SK-N-SH (cell line): ENCODE data around the gene SLBP. TPM values are rescaled to one million over a fixed set of nuclear protein-coding genes. Genes with fewer than 3 reads are reported as not detected.

Experiments used
- CTCF ChIA-PET: fragments of 300-600, 350-600 bp; formaldehyde crosslinking; extraction: SDS; loops from one replicate; lab custom pipeline; 2021; lab: Yijun Ruan, JAX
- POLR2A ChIA-PET: fragments of 350-600 bp; sonication (Branson Sonifier 250); formaldehyde crosslinking; extraction: SDS; loops from one replicate; lab custom pipeline; 2020; ENCODE audit warnings: antibody characterized with exemption, inconsistent platforms; lab: Yijun Ruan, JAX
- DNase-seq: peaks from one replicate; pipeline ENCODE4 v3.0.0; 2012
- H2AFZ ChIP-seq: fragments of 200-600 bp; sonication (generic); 2 replicates; pipeline ENCODE4 v1.8.1; 2016; ENCODE audit warnings: antibody characterized with exemption, mild to moderate bottlenecking, low read depth
- H3F3A ChIP-seq: fragments of 200-600 bp; sonication (generic); replicated peaks from 2 replicates; pipeline ENCODE3; 2016; ENCODE audit warnings: antibody characterized with exemption, mild to moderate bottlenecking; ENCODE audit not compliant: insufficient read depth
- H3K27ac ChIP-seq, 2 experiments: fragments of 200-500 bp in 1 of 2; fragments of 200-600 bp in 1 of 2; sonication (Bioruptor generic) in 1 of 2; sonication (generic), shearing (Covaris generic) in 1 of 2; 2 replicates each; pipeline versions ENCODE4 v1.5.1 to v1.6.1; 2014 to 2016; ENCODE audit warnings: low read depth in 2 of 2, inconsistent platforms in 1 of 2, low read length in 1 of 2, mild to moderate bottlenecking in 1 of 2, mixed read lengths in 1 of 2
- H3K27me3 ChIP-seq: fragments of 200-600 bp; sonication (generic), shearing (Covaris generic); 2 replicates; pipeline ENCODE4 v1.6.1; 2016; ENCODE audit warnings: mixed run types; ENCODE audit not compliant: insufficient read depth
- H3K36me3 ChIP-seq, 2 experiments: fragments of 200-500 bp in 1 of 2; fragments of 200-600 bp in 1 of 2; sonication (Bioruptor generic) in 1 of 2; sonication (generic) in 1 of 2; replicated peaks in 1 of 2; 2 replicates each; pipeline versions ENCODE3 to v1.5.1; 2014 to 2016; ENCODE audit warnings: low read length in 1 of 2, mild to moderate bottlenecking in 1 of 2; ENCODE audit not compliant: insufficient read depth in 2 of 2, control insufficient read depth in 1 of 2
- H3K4me1 ChIP-seq, 2 experiments: fragments of 200-500 bp in 1 of 2; fragments of 200-600 bp in 1 of 2; sonication (Bioruptor generic) in 1 of 2; sonication (generic), shearing (Covaris generic) in 1 of 2; 2 replicates each; pipeline versions ENCODE4 v1.5.1 to v1.6.1; 2014 to 2016; ENCODE audit warnings: low read depth in 1 of 2, low read length in 1 of 2, mixed run types in 1 of 2; ENCODE audit not compliant: insufficient read depth in 2 of 2, control insufficient read depth in 1 of 2
- H3K4me2 ChIP-seq: fragments of 200-600 bp; sonication (generic), shearing (Covaris generic); 2 replicates; pipeline ENCODE4 v1.6.1; 2017; ENCODE audit warnings: mixed run types
- H3K4me3 ChIP-seq, 2 experiments: fragments of 200-500 bp in 1 of 2; fragments of 200-600 bp in 1 of 2; sonication (Bioruptor generic) in 1 of 2; sonication (generic), shearing (Covaris generic) in 1 of 2; 2 replicates each; pipeline versions ENCODE4 v1.5.1 to v1.8.1; 2014 to 2016; ENCODE audit warnings: low read depth in 2 of 2, inconsistent platforms in 1 of 2, low read length in 1 of 2, mild to moderate bottlenecking in 1 of 2, mixed read lengths in 1 of 2, moderate library complexity in 1 of 2
- H3K79me2 ChIP-seq: fragments of 200-600 bp; sonication (generic); 2 replicates; pipeline ENCODE4 v1.8.1; 2017; ENCODE audit warnings: mild to moderate bottlenecking; ENCODE audit not compliant: insufficient read depth
- H3K9ac ChIP-seq: fragments of 200-600 bp; sonication (generic); 2 replicates; pipeline ENCODE4 v1.6.1; 2017; ENCODE audit warnings: mixed run types
- H3K9me2 ChIP-seq: fragments of 200-600 bp; sonication (generic); 2 replicates; pipeline ENCODE4 v1.6.1; 2017; ENCODE audit warnings: mixed run types
- H3K9me3 ChIP-seq: fragments of 200-600 bp; sonication (generic); 2 replicates; pipeline ENCODE4 v1.6.1; 2017; ENCODE audit warnings: mixed run types, mild to moderate bottlenecking, moderate library complexity
- H4K20me1 ChIP-seq: fragments of 200-600 bp; sonication (generic); 2 replicates; pipeline ENCODE4 v1.6.1; 2017; ENCODE audit warnings: mild to moderate bottlenecking, mixed run types; ENCODE audit not compliant: insufficient read depth
- CHD2 ChIP-seq: fragments of 150-350 bp; IDR thresholded peaks from 2 replicates; pipeline ENCODE4 v1.6.1; 2018; ENCODE audit warnings: low read length; ENCODE audit not compliant: partially characterized antibody
- ELF1 ChIP-seq: IDR thresholded peaks from 2 replicates; pipeline ENCODE4 v1.4.0; 2012
- EP300 ChIP-seq, 2 experiments: IDR thresholded peaks; 2 replicates each; pipeline versions ENCODE4 v1.4.0 to v1.6.1; 2012; ENCODE audit warnings: borderline replicate concordance in 1 of 2, low read depth in 1 of 2, low read length in 1 of 2
- EZH2phosphoT487 ChIP-seq: fragments of 200-600 bp; sonication (generic); IDR thresholded peaks from 2 replicates; pipeline ENCODE4 v1.6.1; 2017; ENCODE audit warnings: low read depth, mixed run types, mild to moderate bottlenecking, antibody characterized with exemption, moderate library complexity, borderline replicate concordance
- FOSL2 ChIP-seq: IDR thresholded peaks from 2 replicates; pipeline ENCODE4 v1.4.0; 2012; ENCODE audit warnings: low read depth, mild to moderate bottlenecking, moderate library complexity, borderline replicate concordance
- GABPA ChIP-seq: IDR thresholded peaks from 2 replicates; pipeline ENCODE4 v1.4.0; 2012; ENCODE audit warnings: low read depth, mild to moderate bottlenecking
- MEF2A ChIP-seq: IDR thresholded peaks from 2 replicates; pipeline ENCODE4 v1.4.0; 2012; ENCODE audit warnings: low read depth, borderline replicate concordance
- MXI1 ChIP-seq: IDR thresholded peaks from 2 replicates; pipeline ENCODE4 v1.6.1; 2012; ENCODE audit warnings: mild to moderate bottlenecking, low read depth, low read length, improper control_type of control experiment
- NRF1 ChIP-seq: IDR thresholded peaks from 2 replicates; pipeline ENCODE4 v1.6.1; 2012; ENCODE audit warnings: low read depth, mild to moderate bottlenecking, low read length
- POLR2AphosphoS5 ChIP-seq: IDR thresholded peaks from 2 replicates; pipeline ENCODE4 v1.6.1; 2012; ENCODE audit warnings: low read depth, low read length
- RAD21 ChIP-seq: IDR thresholded peaks from 2 replicates; pipeline ENCODE4 v1.6.1; 2012; ENCODE audit warnings: mild to moderate bottlenecking, low read length
- RCOR1 ChIP-seq: fragments of 150-350 bp; IDR thresholded peaks from 2 replicates; pipeline ENCODE4 v1.6.1; 2017; ENCODE audit warnings: antibody characterized with exemption, low read length
- RXRA ChIP-seq: IDR thresholded peaks from 2 replicates; pipeline ENCODE4 v1.4.0; 2012; ENCODE audit warnings: low read depth, mild to moderate bottlenecking, borderline replicate concordance
- SIN3A ChIP-seq: IDR thresholded peaks from 2 replicates; pipeline ENCODE4 v1.6.1; 2012; ENCODE audit warnings: low read depth, mild to moderate bottlenecking, low read length, moderate library complexity, borderline replicate concordance
- TEAD4 ChIP-seq: IDR thresholded peaks from 2 replicates; pipeline ENCODE4 v1.4.0; 2012; ENCODE audit warnings: mild to moderate bottlenecking, borderline replicate concordance; ENCODE audit not compliant: insufficient read depth
- WGBS: methylation state at CpG from one replicate; pipeline ENCODE4 v1.1.6; 2017; ENCODE audit warnings: low lambda C conversion rate; 5-methylcytosine and 5-hydroxymethylcytosine counted together
- polyA plus RNA-seq, 3 experiments: library from polyadenylated mRNA; depleted of rRNA; stranded (reverse); fragments of >200 nt; gene quantifications; 2 replicates each; pipeline ENCODE4 v1.2.3, GENCODE V29; 2012
- TF ChIP-seq, protein P1 (sequence below): IDR thresholded peaks from 2 replicates; pipeline ENCODE4; 2012
- TF ChIP-seq, protein P2 (sequence below): IDR thresholded peaks from 2 replicates; pipeline ENCODE4 v1.4.0; 2012; ENCODE audit warnings: low read depth
- TF ChIP-seq, protein P3 (sequence below): fragments of 150-350 bp; IDR thresholded peaks from 2 replicates; pipeline ENCODE4 v1.6.1; 2016; ENCODE audit warnings: mild to moderate bottlenecking, low read depth, low read length
- TF ChIP-seq, protein P4 (sequence below): fragments of 200-600 bp; sonication (generic); IDR thresholded peaks from 2 replicates; pipeline ENCODE4 v1.6.1; 2017; ENCODE audit warnings: antibody characterized with exemption, mild to moderate bottlenecking, moderate library complexity
- TF ChIP-seq, protein P5 (sequence below): fragments of 150-350 bp; IDR thresholded peaks from 2 replicates; pipeline ENCODE4 v1.6.1; 2017; ENCODE audit warnings: antibody characterized with exemption, low read length, low read depth, borderline replicate concordance

The SLBP gene
- polyA plus RNA-seq, 1 of the 3 experiments (the other 2 are of a cell fraction) = 51.5 TPM

DNA sequence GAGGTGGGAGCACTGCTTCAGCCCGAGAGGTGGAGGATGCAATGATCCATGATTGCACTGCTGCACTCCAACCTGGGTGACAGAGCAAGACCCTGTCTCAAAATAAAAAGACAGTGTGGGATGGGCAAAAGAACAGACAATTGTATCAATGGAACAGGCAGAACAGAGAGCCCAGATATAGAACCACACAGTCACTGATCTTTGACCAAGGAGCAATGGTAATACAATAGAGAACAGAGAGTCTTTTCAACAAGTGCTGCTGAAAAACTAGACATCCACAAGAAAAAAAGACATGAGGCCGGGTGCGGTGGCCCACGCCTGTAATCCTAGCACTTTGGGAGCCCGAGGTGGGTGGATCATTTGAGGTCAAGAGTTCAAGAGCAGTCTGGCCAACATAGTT, 33.9 kb downstream of the SLBP start:
- peaks cover 11% of the 10 kb centered on the region for H3K79me2 ChIP-seq
- H3K9me3 ChIP-seq = no peaks in the 10 kb centered on the region
- H3K27me3 ChIP-seq = no peaks in the 10 kb centered on the region
- H3K9me2 ChIP-seq = no peaks in the 10 kb centered on the region
- no peak for DNase-seq
- H3F3A ChIP-seq = peaks cover 7% of the 10 kb centered on the region
- H3K9ac ChIP-seq = no peak overlapping the region
- ChIA-PET CTCF (no interaction called here), POLR2A (no interaction called here)
- H3K4me2 ChIP-seq = no peak overlapping the region
- H3K4me3 ChIP-seq = no peak overlapping the region
- no peaks in the 10 kb centered on the region for H4K20me1 ChIP-seq
- H3K27ac ChIP-seq = no peak overlapping the region
- H3K36me3 ChIP-seq = no peaks in the 10 kb centered on the region
- H3K4me1 ChIP-seq = peaks cover 4 to 8% of the 10 kb centered on the region in 2 experiments; a peak in 2 of 4 replicates
- TF ChIP-seq CHD2 (no peak), EZH2phosphoT487 (no peak), RCOR1 (no peak), RAD21 (no peak), RXRA (no peak), NRF1 (no peak), SIN3A (no peak), FOSL2 (no peak), EP300 (IDR thresholded peaks at IDR 0.05; ENCODE audit: borderline replicate concordance in 1 of 2, low read depth in 1 of 2, low read length in 1 of 2) (no peak), ELF1 (no peak), MEF2A (no peak), TEAD4 (no peak), MXI1 (no peak), GABPA (no peak), POLR2AphosphoS5 (no peak)
- TF ChIP-seq, protein P1, sequence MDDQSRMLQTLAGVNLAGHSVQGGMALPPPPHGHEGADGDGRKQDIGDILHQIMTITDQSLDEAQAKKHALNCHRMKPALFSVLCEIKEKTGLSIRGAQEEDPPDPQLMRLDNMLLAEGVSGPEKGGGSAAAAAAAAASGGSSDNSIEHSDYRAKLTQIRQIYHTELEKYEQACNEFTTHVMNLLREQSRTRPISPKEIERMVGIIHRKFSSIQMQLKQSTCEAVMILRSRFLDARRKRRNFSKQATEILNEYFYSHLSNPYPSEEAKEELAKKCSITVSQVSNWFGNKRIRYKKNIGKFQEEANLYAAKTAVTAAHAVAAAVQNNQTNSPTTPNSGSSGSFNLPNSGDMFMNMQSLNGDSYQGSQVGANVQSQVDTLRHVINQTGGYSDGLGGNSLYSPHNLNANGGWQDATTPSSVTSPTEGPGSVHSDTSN = no peak
- TF ChIP-seq, protein P2, sequence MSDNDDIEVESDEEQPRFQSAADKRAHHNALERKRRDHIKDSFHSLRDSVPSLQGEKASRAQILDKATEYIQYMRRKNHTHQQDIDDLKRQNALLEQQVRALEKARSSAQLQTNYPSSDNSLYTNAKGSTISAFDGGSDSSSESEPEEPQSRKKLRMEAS = no peak
- TF ChIP-seq, protein P3, sequence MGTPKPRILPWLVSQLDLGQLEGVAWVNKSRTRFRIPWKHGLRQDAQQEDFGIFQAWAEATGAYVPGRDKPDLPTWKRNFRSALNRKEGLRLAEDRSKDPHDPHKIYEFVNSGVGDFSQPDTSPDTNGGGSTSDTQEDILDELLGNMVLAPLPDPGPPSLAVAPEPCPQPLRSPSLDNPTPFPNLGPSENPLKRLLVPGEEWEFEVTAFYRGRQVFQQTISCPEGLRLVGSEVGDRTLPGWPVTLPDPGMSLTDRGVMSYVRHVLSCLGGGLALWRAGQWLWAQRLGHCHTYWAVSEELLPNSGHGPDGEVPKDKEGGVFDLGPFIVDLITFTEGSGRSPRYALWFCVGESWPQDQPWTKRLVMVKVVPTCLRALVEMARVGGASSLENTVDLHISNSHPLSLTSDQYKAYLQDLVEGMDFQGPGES = no peak
- TF ChIP-seq, protein P4, sequence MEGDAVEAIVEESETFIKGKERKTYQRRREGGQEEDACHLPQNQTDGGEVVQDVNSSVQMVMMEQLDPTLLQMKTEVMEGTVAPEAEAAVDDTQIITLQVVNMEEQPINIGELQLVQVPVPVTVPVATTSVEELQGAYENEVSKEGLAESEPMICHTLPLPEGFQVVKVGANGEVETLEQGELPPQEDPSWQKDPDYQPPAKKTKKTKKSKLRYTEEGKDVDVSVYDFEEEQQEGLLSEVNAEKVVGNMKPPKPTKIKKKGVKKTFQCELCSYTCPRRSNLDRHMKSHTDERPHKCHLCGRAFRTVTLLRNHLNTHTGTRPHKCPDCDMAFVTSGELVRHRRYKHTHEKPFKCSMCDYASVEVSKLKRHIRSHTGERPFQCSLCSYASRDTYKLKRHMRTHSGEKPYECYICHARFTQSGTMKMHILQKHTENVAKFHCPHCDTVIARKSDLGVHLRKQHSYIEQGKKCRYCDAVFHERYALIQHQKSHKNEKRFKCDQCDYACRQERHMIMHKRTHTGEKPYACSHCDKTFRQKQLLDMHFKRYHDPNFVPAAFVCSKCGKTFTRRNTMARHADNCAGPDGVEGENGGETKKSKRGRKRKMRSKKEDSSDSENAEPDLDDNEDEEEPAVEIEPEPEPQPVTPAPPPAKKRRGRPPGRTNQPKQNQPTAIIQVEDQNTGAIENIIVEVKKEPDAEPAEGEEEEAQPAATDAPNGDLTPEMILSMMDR = no peak
- TF ChIP-seq, protein P5, sequence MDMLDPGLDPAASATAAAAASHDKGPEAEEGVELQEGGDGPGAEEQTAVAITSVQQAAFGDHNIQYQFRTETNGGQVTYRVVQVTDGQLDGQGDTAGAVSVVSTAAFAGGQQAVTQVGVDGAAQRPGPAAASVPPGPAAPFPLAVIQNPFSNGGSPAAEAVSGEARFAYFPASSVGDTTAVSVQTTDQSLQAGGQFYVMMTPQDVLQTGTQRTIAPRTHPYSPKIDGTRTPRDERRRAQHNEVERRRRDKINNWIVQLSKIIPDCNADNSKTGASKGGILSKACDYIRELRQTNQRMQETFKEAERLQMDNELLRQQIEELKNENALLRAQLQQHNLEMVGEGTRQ = no peak
- H2AFZ ChIP-seq = no peak overlapping the region
- 89% methylated on average over 5 of the region's 5 CpGs for WGBS
